HepG2 (cell line): ENCODE data around the gene PEMT. TPM values are rescaled to one million over a fixed set of nuclear protein-coding genes. Genes with fewer than 3 reads are reported as not detected.
A peak's percentile ranks its signal among the peaks of the same experiment; 100 is the strongest.

Experiments used
- CAMTA2 ChIP-seq: sonication (generic); formaldehyde crosslinking; IDR thresholded peaks from 2 replicates; pipeline ENCODE4 v1.4.0; 2020; ENCODE audit warnings: mild to moderate bottlenecking, missing genetic modification reagents, borderline replicate concordance
- CERS6 ChIP-seq: sonication (generic); formaldehyde crosslinking; IDR thresholded peaks from 2 replicates; pipeline ENCODE4 v1.5.0; 2020; ENCODE audit warnings: missing genetic modification reagents
- ERF ChIP-seq: IDR thresholded peaks from 2 replicates; pipeline ENCODE4 v1.6.1; 2018; ENCODE audit warnings: missing biosample characterization, missing genetic modification reagents
- GTF3A ChIP-seq: sonication (generic); formaldehyde crosslinking; conservative IDR thresholded peaks from 2 replicates; pipeline ENCODE4 v1.4.0; 2020; ENCODE audit warnings: mild to moderate bottlenecking, missing genetic modification reagents
- MAFF ChIP-seq: IDR thresholded peaks from 2 replicates; pipeline ENCODE4 v1.6.1; 2011; ENCODE audit warnings: low read depth, low read length, improper control_type of control experiment
- RERE ChIP-seq: IDR thresholded peaks from 2 replicates; pipeline ENCODE4 v1.6.1; 2016; ENCODE audit warnings: low read depth, missing genetic modification reagents, missing compliant biosample characterization
- SRSF1 ChIP-seq: fragments of 200-400 bp; formaldehyde crosslinking; optimal IDR thresholded peaks from 2 replicates; pipeline ENCODE3; 2017; ENCODE audit warnings: mild to moderate bottlenecking, low read depth, low read length, moderate library complexity
- THAP11 ChIP-seq: IDR thresholded peaks from 2 replicates; pipeline ENCODE4 v1.6.1; 2016; ENCODE audit warnings: missing biosample characterization, missing genetic modification reagents
- ZNF326 ChIP-seq: sonication (generic); formaldehyde crosslinking; IDR thresholded peaks from 2 replicates; pipeline ENCODE4 v1.4.0; 2020; ENCODE audit warnings: missing genetic modification reagents, borderline replicate concordance
- ZNF333 ChIP-seq: sonication (generic); formaldehyde crosslinking; IDR thresholded peaks from 2 replicates; pipeline ENCODE4 v1.4.0; 2020; ENCODE audit warnings: mild to moderate bottlenecking, missing genetic modification reagents, borderline replicate concordance
- ZNF431 ChIP-seq: sonication (generic); formaldehyde crosslinking; IDR thresholded peaks from 2 replicates; pipeline ENCODE4 v1.9.0; 2022; ENCODE audit warnings: missing genetic modification reagents, low read depth, mild to moderate bottlenecking, borderline replicate concordance
- ZNF512B ChIP-seq: sonication (generic); formaldehyde crosslinking; IDR thresholded peaks from 2 replicates; pipeline ENCODE4 v1.5.1; 2020; ENCODE audit warnings: missing genetic modification reagents, mild to moderate bottlenecking, borderline replicate concordance
- ZNF589 ChIP-seq: sonication (generic); formaldehyde crosslinking; conservative IDR thresholded peaks from 2 replicates; pipeline ENCODE4 v1.8.0; 2022; ENCODE audit warnings: mild to moderate bottlenecking, moderate library complexity, missing genetic modification reagents
- ZNF691 ChIP-seq: sonication (generic); formaldehyde crosslinking; IDR thresholded peaks from 2 replicates; pipeline ENCODE4 v1.4.0; 2020; ENCODE audit warnings: missing genetic modification reagents, low read depth, mild to moderate bottlenecking, borderline replicate concordance
- ZNF746 ChIP-seq: sonication (generic); formaldehyde crosslinking; IDR thresholded peaks from 2 replicates; pipeline ENCODE4 v1.8.0; 2022; ENCODE audit warnings: mild to moderate bottlenecking, missing genetic modification reagents
- ZNF816 ChIP-seq: sonication (generic); formaldehyde crosslinking; IDR thresholded peaks from 2 replicates; pipeline ENCODE4 v1.8.0; 2022; ENCODE audit warnings: missing genetic modification reagents, mild to moderate bottlenecking, borderline replicate concordance
- ZNF891 ChIP-seq: sonication (generic); formaldehyde crosslinking; IDR thresholded peaks from 2 replicates; pipeline ENCODE4 v1.5.0; 2020; ENCODE audit warnings: mild to moderate bottlenecking, missing genetic modification reagents
- polyA plus RNA-seq, 8 experiments: library from polyadenylated mRNA; depleted of rRNA in 3 of 8; stranded (reverse) in 7 of 8; unstranded in 1 of 8; fragments of >200 nt; fragmentation: Illumina TruSeq in 4 of 8; extraction: Trizol in 4 of 8; gene quantifications; 2 replicates each; pipeline versions ENCODE4 v1.2.1 to v1.2.3, GENCODE V29; 2011 to 2016; ENCODE audit warnings: low read depth in 4 of 8, missing spikeins in 1 of 8, mixed read lengths in 1 of 8; ENCODE audit not compliant: insufficient read depth in 1 of 8
- total RNA-seq, 5 experiments: library from RNA; depleted of rRNA; stranded (reverse); fragments of >200 nt; fragmentation: Illumina TruSeq; extraction: Trizol; gene quantifications; 2 replicates each; pipeline ENCODE4 v1.2.3, GENCODE V29; 2016; ENCODE audit warnings: low read depth in 1 of 5

Gene PEMT
- total and polyA plus RNA-seq, 2 of the 13 experiments (the other 11 are each of a cell fraction or from before 2014, with no cell fraction given): 31.7 to 43.6 TPM

- TF ChIP-seq RERE (CRISPR knock-in tag) (0 out of 2 replicates have a peak, but pooled peaks have one; percentile 62), ZNF746 (CRISPR knock-in tag) (peak; percentile 66; the same call in 1 of the 2 replicates), ZNF816 (CRISPR knock-in tag) (no peak), ZNF589 (CRISPR knock-in tag) (peak; percentile 53; the same call in 1 of the 2 replicates), MAFF (no peak), CERS6 (CRISPR knock-in tag) (no peak), ZNF326 (CRISPR knock-in tag) (no peak), ZNF431 (CRISPR knock-in tag) (peak; percentile 89; the same call in 1 of the 2 replicates), GTF3A (CRISPR knock-in tag) (no peak), CAMTA2 (CRISPR knock-in tag) (no peak), ZNF891 (CRISPR knock-in tag) (peak; percentile 40; the same call in 1 of the 2 replicates), THAP11 (peak; percentile 37; the same call in 1 of the 2 replicates), ZNF512B (CRISPR knock-in tag) (no peak; the same call in 1 of the 2 replicates), ERF (CRISPR knock-in tag) (peak; percentile 41; the same call in 1 of the 2 replicates), ZNF691 (CRISPR knock-in tag) (peak; percentile 62; the same call in 1 of the 2 replicates), SRSF1 (no peak), ZNF333 (CRISPR knock-in tag) (0 out of 2 replicates have a peak, but pooled peaks have one; percentile 79)
Measured at GRCh38 chr17:17462048-17462824, 129.3 kb downstream of the PEMT start (continued).
